IPS-20b (cell line): ENCODE data around the gene CREBBP.

Experiments
- H3K27ac ChIP-seq: one replicate; pipeline ENCODE4 v1.5.1; 2013; ENCODE audit warnings: low read length
- H3K27me3 ChIP-seq: 2 replicates; pipeline ENCODE4 v1.6.1; 2013; ENCODE audit warnings: mild to moderate bottlenecking, low read length, inconsistent platforms; ENCODE audit not compliant: insufficient read depth
- H3K36me3 ChIP-seq: 2 replicates; pipeline ENCODE4 v1.6.1; 2013; ENCODE audit warnings: low read depth, mild to moderate bottlenecking, inconsistent platforms, low read length, moderate library complexity; ENCODE audit not compliant: insufficient read depth
- H3K4me1 ChIP-seq: 2 replicates; pipeline ENCODE4 v1.6.1; 2013; ENCODE audit warnings: mild to moderate bottlenecking, control low read depth, inconsistent platforms, low read length, moderate library complexity; ENCODE audit not compliant: insufficient read depth
- H3K4me3 ChIP-seq: 2 replicates; pipeline ENCODE4 v1.5.1; 2013; ENCODE audit warnings: mild to moderate bottlenecking, low read length, inconsistent platforms
- H3K9ac ChIP-seq: 2 replicates; pipeline ENCODE4 v1.6.1; 2013; ENCODE audit warnings: low read depth, mild to moderate bottlenecking, inconsistent platforms, low read length, moderate library complexity
- H3K9me3 ChIP-seq: 2 replicates; pipeline ENCODE4 v1.6.1; 2013; ENCODE audit warnings: mild to moderate bottlenecking, low read depth, low read length, inconsistent platforms; ENCODE audit not compliant: insufficient read depth

The CREBBP gene

GRCh38 chr16:3816326-3816725, 64.2 kb downstream of the CREBBP start:
- Histone ChIP-seq H3K9ac (no peak overlapping the region), H3K4me3 (no peak overlapping the region), H3K36me3 (no peaks in the 10 kb centered on the region), H3K27me3 (no peaks in the 10 kb centered on the region), H3K4me1 (peaks cover 6% of the 10 kb centered on the region; the same call in 1 of the 2 replicates), H3K9me3 (no peaks in the 10 kb centered on the region), H3K27ac (no peak overlapping the region)

DNA sequence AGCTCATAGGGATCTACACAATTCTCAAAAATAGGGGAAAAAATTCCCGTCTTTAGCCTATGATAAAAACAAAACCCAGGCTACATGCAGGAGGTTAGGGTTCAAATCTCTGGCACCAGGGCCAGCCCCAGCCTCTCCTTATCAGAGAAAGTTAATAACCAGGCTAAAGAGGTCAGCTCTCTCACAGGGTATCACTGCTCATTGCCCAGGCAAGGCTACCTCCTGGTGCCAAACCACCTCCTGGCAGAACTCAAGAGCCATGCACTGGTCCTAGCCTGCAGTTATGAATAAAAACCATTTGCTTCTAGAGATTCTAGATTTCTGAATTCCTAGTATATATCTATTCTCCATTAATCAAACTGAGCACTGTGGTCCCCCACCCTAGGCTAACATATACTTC, 65.8 kb downstream of the CREBBP start:
- Histone ChIP-seq H3K4me1 (peaks cover 18% of the 10 kb centered on the region; the same call in 1 of the 2 replicates), H3K27ac (no peak overlapping the region), H3K9ac (no peak overlapping the region), H3K36me3 (peaks cover 8% of the 10 kb centered on the region), H3K27me3 (no peaks in the 10 kb centered on the region), H3K4me3 (no peak overlapping the region), H3K9me3 (no peaks in the 10 kb centered on the region)

DNA sequence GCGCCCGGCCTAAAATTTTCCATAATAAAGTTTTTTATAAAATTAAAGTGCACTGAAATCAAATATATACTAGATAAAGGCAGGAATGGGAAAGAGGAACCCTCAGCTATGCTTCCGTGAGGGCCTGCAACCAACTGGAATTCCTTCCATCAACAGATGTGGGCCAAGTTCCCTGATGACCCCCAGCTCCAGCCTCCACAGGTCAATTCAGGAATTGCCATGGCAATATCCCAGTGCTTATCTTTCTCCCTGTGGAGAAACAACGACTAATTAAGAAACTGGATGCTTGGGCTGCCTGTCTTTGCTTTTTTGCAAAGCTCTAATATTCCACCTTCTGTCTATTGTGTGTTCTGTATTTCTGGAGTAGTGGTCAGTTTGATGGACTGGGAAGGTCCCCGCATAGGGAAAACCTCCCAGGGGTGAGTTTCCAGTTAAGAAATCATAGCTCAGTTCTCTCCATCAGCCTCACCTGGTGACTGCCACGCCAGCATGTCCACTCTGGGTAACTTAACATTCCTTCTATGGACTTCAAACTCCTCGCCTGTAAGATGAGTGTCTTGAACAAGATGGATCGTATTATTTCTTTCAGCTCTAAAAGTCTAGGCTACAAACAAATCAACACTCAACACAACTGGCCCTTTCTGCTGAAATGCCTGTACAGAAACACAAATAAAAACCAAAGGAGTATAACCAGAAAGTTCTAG, 67.9 kb downstream of the CREBBP start:
- Histone ChIP-seq H3K27ac (no peak overlapping the region), H3K4me1 (peaks cover 18% of the 10 kb centered on the region; the same call in 1 of the 2 replicates), H3K36me3 (peaks cover 23% of the 10 kb centered on the region), H3K4me3 (no peak overlapping the region), H3K27me3 (no peaks in the 10 kb centered on the region), H3K9me3 (no peaks in the 10 kb centered on the region), H3K9ac (no peak overlapping the region)

DNA sequence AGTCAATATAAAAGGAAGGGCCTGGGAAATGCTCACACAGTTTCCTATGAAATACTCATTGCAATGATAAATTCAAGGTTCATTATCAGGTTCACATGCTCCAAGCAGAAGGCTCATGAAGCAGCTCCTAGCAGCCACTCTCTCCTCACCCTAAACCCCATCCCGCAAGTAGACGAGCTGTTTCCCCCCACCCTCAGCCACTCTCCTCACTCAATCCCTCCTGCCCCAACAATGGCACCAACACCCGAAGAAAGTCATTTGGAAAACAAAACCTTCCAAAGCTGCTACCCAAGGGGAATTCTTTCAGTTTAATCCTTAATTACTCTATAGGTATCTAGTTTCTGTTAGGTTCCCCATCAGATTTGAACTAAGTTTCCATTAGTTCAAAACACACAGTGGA, 69.7 kb downstream of the CREBBP start:
- peak overlapping the region; percentile 10; the same call in 1 of the 2 replicates for H3K4me3 ChIP-seq
- H3K9me3 ChIP-seq = no peaks in the 10 kb centered on the region
- H3K4me1 ChIP-seq = peaks cover 18% of the 10 kb centered on the region; the same call in 1 of the 2 replicates
- H3K27me3 ChIP-seq = no peaks in the 10 kb centered on the region
- no peak overlapping the region for H3K9ac ChIP-seq
- peak overlapping the region; percentile 26 for H3K27ac ChIP-seq
- H3K36me3 ChIP-seq = peaks cover 35% of the 10 kb centered on the region

DNA sequence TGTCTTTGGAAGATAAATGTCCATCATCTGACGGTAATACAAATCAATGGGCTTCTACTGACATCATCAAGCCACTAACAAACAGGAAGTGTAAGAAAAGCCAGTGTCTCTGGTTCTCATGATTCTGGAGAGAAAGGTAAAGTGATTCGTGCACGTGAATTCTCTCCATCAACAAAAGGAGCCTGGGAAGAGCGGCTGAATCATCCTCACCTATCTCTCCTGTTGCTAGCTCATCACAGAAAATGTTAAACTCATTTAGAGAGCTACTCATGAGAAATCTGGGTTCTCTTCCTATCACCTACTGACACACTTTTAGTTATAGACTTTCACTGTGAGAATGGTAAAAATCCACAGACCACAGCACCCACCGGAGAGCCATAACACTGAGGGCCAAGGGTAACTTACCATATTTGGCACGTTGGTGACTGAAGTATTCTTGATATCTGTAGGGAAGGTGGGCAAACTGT, 70.3 kb downstream of the CREBBP start:
- Histone ChIP-seq H3K27ac (peak overlapping the region; percentile 26), H3K4me3 (peak overlapping the region; percentile 10; the same call in 1 of the 2 replicates), H3K36me3 (peaks cover 35% of the 10 kb centered on the region)

GRCh38 chr16:3808308-3809063, 72.0 kb downstream of the CREBBP start:
- Histone ChIP-seq H3K27me3 (no peaks in the 10 kb centered on the region), H3K4me1 (peaks cover 18% of the 10 kb centered on the region; the same call in 1 of the 2 replicates), H3K9me3 (no peaks in the 10 kb centered on the region), H3K4me3 (no peak overlapping the region), H3K36me3 (peaks cover 35% of the 10 kb centered on the region), H3K27ac (no peak overlapping the region), H3K9ac (no peak overlapping the region)

More for the DNA sequence above, 70.3 kb downstream of the CREBBP start:
- Histone ChIP-seq H3K9me3 (no peaks in the 10 kb centered on the region), H3K27me3 (no peaks in the 10 kb centered on the region), H3K9ac (no peak overlapping the region), H3K4me1 (peaks cover 18% of the 10 kb centered on the region; the same call in 1 of the 2 replicates)

DNA sequence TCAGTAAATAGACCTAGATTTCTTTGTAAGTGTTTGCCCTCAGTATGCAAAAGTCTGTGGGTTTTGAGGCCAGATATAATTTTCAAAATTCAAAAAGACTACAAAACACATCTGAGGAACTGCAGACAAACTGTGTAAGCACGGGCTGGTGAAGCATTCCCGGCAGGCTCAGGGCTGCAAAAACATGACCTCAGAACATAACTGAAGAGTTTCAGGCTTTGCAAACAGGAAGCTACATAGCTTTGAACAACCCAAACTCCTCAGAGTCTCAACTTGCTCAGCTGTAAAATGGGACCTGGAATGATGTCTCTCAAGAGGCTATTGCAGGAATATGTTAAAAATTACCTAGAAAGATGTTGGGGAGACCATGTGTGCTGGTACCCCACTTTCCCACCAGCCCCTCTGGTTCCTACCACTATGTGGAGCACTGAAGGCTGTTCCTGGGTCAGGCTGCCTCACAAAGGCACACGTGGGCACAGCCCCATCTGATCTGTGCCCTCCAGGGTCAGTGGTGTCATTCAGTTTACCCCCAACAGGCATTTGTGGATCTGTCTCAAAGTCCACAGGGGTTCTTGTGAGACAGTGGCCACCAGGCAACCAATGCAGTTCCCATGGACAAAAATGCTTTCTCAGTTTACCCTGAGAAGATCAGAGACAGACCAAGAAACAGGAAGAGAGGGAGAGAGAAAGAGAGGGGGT, 72.9 kb downstream of the CREBBP start:
- Histone ChIP-seq H3K9ac (no peak overlapping the region), H3K27ac (no peak overlapping the region), H3K27me3 (no peaks in the 10 kb centered on the region), H3K4me3 (no peak overlapping the region), H3K9me3 (no peaks in the 10 kb centered on the region), H3K4me1 (peaks cover 16% of the 10 kb centered on the region; the same call in 1 of the 2 replicates), H3K36me3 (peaks cover 35% of the 10 kb centered on the region)

GRCh38 chr16:3804426-3805016, 76.0 kb downstream of the CREBBP start:
- H3K9me3 ChIP-seq = no peaks in the 10 kb centered on the region
- no peak overlapping the region for H3K4me3 ChIP-seq
- H3K27me3 ChIP-seq = no peaks in the 10 kb centered on the region
- H3K9ac ChIP-seq = no peak overlapping the region
- no peak overlapping the region for H3K27ac ChIP-seq
- H3K36me3 ChIP-seq = peaks cover 25% of the 10 kb centered on the region
- H3K4me1 ChIP-seq = no peaks in the 10 kb centered on the region

GRCh38 chr16:3800477-3801270, 79.8 kb downstream of the CREBBP start:
- H3K36me3 ChIP-seq = no peaks in the 10 kb centered on the region

DNA sequence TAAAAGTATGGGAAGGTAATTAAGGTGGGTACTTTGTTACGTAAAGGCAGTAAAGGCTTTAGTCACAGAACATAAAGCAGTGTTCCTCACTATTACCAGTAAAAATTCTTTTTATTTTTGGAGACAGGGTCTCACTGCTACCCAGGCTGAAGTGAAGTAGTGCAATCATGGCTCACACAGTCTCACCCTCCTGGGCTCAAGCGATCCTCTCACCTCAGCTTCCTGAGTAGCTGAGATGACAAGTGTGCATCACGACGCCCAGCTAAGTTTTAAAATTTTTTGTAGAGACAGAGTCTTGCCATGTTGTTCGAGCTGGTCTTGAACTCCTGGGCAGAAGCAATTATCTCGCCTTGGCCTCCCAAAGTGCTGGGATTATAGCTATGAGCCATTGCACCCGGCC, 80.5 kb downstream of the CREBBP start:
- Histone ChIP-seq H3K27ac (no peak overlapping the region), H3K9me3 (no peaks in the 10 kb centered on the region), H3K4me3 (no peak overlapping the region), H3K9ac (no peak overlapping the region), H3K36me3 (no peaks in the 10 kb centered on the region), H3K4me1 (peaks cover 11% of the 10 kb centered on the region; the same call in 1 of the 2 replicates), H3K27me3 (no peaks in the 10 kb centered on the region)

More at GRCh38 chr16:3800477-3801270, 79.8 kb downstream of the CREBBP start:
- Histone ChIP-seq H3K4me1 (peaks cover 11% of the 10 kb centered on the region; the same call in 1 of the 2 replicates), H3K4me3 (no peak overlapping the region), H3K27me3 (no peaks in the 10 kb centered on the region), H3K9me3 (no peaks in the 10 kb centered on the region), H3K27ac (no peak overlapping the region), H3K9ac (no peak overlapping the region)
